GM12891 (cell line): ENCODE measurements around the gene SPOCK1.

ENCODE experiments used
- DNase-seq: peaks from one replicate; pipeline ENCODE4 v3.0.0; 2011; ENCODE audit warnings: low spot score; ENCODE audit not compliant: insufficient read length
- FAIRE-seq: peaks from 2 replicates; lab custom pipeline; 2011; peaks lifted over from hg19 to GRCh38; lab: Jason Lieb, UNC
- PAX5 ChIP-seq: IDR thresholded peaks from 2 replicates; pipeline ENCODE4 v1.6.1; 2011; ENCODE audit warnings: low read length, moderate library complexity, mild to moderate bottlenecking; ENCODE audit not compliant: insufficient read depth, severe bottlenecking
- POLR2A ChIP-seq: IDR thresholded peaks from 2 replicates; pipeline ENCODE4 v1.6.1; 2011; ENCODE audit warnings: low read depth, low read length, control low read depth
- POLR2AphosphoS5 ChIP-seq: IDR thresholded peaks from 2 replicates; pipeline ENCODE4 v1.6.1; 2011; ENCODE audit warnings: low read depth, low read length, control low read depth
- POU2F2 ChIP-seq: IDR thresholded peaks from 2 replicates; pipeline ENCODE4 v1.6.1; 2011; ENCODE audit warnings: low read depth, mild to moderate bottlenecking, control low read depth, low read length, moderate library complexity
- SPI1 ChIP-seq: IDR thresholded peaks from 2 replicates; pipeline ENCODE4 v1.6.1; 2011; ENCODE audit warnings: low read depth, low read length, control low read depth
- TAF1 ChIP-seq: IDR thresholded peaks from 2 replicates; pipeline ENCODE4 v1.6.1; 2011; ENCODE audit warnings: low read depth, low read length, control low read depth

Gene SPOCK1

DNA sequence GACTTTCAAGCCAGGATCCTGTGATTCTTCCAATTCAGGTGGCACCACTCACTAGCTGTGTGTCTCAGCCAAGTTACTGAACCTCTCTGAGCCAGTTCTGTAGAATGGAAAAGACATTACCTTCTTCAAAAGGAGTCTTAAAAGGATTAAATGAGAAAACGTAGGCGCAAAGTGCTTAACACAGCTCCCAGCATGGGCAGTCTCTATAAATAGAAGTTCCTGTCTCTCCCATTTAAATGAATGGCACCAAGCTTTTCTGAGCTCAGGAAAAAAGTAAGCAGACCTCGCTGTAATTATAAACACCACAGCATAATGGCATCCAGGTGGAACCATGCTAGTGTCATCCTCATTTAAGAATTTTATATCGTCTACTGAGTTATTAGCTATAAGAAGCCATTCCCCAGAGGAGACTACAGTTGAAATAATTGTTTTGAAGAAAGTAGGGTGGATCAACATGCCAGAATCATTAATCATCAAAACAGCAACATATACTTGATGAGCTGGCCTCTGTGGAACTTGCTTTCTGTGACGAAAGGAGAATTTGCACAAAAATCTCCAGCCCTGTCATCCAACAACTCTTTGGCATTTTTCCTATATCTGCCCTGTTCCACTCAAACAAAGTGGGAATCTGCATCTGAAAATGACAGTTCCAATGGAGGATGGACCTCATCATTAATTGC is 188.9 kb downstream of the SPOCK1 start:
- no peak for DNase-seq
- no peak for FAIRE-seq
- TF ChIP-seq TAF1 (no peak), PAX5 (no peak), POU2F2 (no peak)

DNA sequence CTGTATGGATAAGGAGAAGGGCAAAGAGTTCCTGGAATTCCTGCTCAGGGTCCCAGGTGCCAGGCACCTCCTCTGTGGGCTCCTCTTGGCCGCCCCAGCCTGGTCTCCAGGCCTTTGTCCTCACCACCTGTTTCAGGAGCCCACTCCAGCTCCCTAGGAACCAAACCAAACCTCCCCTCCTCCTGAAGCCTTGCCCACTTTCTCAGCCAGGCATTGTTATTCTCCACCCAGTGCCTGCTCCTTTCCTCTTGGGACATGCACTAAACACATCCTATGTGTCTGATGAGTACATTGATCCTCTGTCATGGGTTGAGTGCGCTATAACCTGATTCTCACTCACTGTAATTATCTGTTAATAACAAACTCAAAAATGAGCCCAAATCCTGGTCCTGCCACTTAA is 189.8 kb downstream of the SPOCK1 start:
- no peak for DNase-seq
- FAIRE-seq, result no peak
- TF ChIP-seq POLR2A, result no peak
- no peak for TF ChIP-seq PAX5
- no peak for TF ChIP-seq TAF1
- no peak for TF ChIP-seq SPI1
- TF ChIP-seq POU2F2, result no peak
- TF ChIP-seq POLR2AphosphoS5, result no peak

- DNase-seq (no peak), FAIRE-seq (no peak)
- no peak for TF ChIP-seq SPI1
- no peak for TF ChIP-seq POLR2AphosphoS5
- TF ChIP-seq POLR2A, result no peak
- no peak for TF ChIP-seq TAF1
- TF ChIP-seq PAX5, result no peak
- TF ChIP-seq POU2F2, result no peak
These were observed 190.8 kb downstream of the SPOCK1 start for GRCh38 chr5:137308311-137308710.

DNA sequence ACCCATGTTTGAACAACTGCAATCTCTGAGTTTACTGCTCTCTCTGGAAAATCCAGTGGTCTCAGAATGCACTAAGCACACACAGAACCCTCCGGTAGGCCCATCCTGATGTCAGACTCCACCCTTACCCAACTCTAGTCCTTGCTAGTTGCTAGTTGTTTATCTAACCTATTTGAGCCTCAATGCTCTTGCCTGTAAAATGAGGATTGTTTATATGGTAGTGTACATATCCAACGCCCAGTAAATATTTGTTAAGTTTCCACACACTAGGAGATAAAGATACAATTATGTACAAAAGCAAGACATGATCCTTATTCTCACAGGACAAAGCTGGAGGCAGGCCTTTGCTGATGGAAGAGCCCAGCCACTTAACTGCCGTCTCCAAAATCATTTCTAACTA is 192.2 kb downstream of the SPOCK1 start:
- DNase-seq, result no peak
- no peak for FAIRE-seq
- TF ChIP-seq TAF1, result no peak

DNA sequence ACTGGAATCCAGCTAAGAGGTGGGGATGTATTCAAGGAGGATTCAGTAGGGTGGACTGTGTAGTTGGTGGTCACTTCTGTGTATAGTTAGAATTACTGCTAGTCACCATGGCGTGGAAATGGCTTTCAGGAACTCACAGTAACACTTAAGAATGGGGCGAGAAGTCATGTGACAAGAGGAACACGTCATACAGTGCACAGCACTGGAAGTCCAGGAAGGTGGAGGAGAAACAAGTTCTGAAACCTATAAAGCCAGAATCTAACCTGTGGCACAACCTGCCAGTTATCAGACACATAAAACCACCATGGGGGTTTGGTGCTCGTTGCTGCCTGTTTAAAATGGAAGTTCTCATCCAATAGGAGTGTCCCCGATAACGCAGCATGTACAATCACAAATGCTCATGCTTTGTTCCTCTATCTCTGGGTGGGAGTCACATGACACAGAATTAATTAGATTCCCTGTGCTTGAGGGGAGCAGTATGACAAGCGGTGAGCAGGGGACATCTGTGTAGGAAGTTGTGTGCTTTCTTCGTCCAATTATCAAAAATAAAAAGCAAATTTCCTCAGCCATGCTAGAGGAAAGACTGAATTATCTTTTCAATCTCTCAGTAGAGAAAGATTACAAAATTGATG is 193.0 kb downstream of the SPOCK1 start:
- no peak for DNase-seq
- TF ChIP-seq POU2F2, result no peak
- TF ChIP-seq POLR2AphosphoS5, result no peak
- TF ChIP-seq PAX5, result no peak
- TF ChIP-seq TAF1, result no peak
- TF ChIP-seq POLR2A, result no peak
- TF ChIP-seq SPI1, result no peak
- FAIRE-seq, result no peak

GRCh38 chr5:137304226-137304874 is 194.8 kb downstream of the SPOCK1 start:
- FAIRE-seq (no peak), DNase-seq (no peak)
- TF ChIP-seq POLR2AphosphoS5, result no peak
- TF ChIP-seq POLR2A, result no peak
- TF ChIP-seq PAX5, result no peak
- no peak for TF ChIP-seq SPI1
- no peak for TF ChIP-seq TAF1
- TF ChIP-seq POU2F2, result no peak

DNA sequence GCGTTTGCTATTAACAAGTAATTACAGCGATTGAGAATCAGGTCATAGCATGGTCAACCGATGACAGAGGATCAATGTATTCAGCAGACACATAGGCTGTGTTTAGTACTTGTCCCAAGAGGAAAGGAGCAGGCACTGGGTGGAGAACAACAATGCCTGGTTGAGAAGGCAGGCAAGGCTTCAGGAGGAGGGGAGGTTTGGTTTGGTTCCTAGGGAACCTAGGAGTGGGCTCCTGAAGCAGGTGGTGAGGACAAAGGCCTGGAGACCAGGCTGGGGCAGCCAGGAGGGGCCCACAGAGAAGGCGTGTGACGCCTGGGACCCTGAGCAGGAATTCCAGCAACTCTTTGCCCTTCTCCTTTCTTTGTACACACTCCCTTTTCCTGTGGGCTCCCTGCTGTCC is 195.6 kb downstream of the SPOCK1 start:
- FAIRE-seq (no peak), DNase-seq (no peak)
- no peak for TF ChIP-seq POU2F2
- no peak for TF ChIP-seq POLR2A
- TF ChIP-seq PAX5, result no peak
- TF ChIP-seq SPI1, result no peak

- FAIRE-seq (no peak), DNase-seq (no peak)
- no peak for TF ChIP-seq POLR2AphosphoS5
- TF ChIP-seq PAX5, result no peak
- no peak for TF ChIP-seq TAF1
- no peak for TF ChIP-seq SPI1
- no peak for TF ChIP-seq POLR2A
- no peak for TF ChIP-seq POU2F2
These were observed 198.5 kb downstream of the SPOCK1 start for GRCh38 chr5:137300411-137301240.

GRCh38 chr5:137296213-137296781 is 202.8 kb downstream of the SPOCK1 start:
- DNase-seq, result no peak
- no peak for FAIRE-seq
- TF ChIP-seq PAX5 (no peak), TAF1 (no peak), POLR2A (no peak), SPI1 (no peak), POLR2AphosphoS5 (no peak), POU2F2 (no peak)
